ENCODE data around the gene PARVG.

DNA sequence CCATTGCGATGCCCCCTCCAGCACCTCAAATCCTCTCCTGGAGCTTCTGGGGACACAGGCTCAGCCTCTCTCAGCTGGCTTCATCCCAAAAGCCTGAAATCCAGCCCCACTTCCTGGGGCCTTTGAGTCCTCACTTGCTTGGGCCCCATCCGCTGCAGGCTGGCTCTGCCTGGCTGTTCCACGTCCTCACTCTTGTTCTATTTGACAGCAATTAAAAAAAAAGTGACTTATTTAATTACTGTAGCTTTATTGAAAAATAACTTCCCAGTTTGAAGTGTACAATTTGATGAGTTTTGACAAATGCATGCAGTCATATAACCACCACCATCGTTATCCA is 27.2 kb downstream of the PARVG start:
- TF ChIP-seq FOXM1 (IDR thresholded peaks at IDR 0.05; ENCODE audit: low read depth) (no peak), FOXM1 (CRISPR knock-in tag; IDR thresholded peaks at IDR 0.05; ENCODE audit: low read depth) (no peak), BCLAF1 (IDR thresholded peaks at IDR 0.05; ENCODE audit: borderline replicate concordance in 1 of 2, control insufficient read depth in 1 of 2, low read depth in 2 of 2, low read length in 1 of 2) (no peak), HMGXB4 (CRISPR knock-in tag; IDR thresholded peaks at IDR 0.05) (no peak), PREB (CRISPR knock-in tag; IDR thresholded peaks at IDR 0.05) (no peak)

All from K562 (cell line).